SKM-1 treated with dmso at 0.1 percent for 144 hours (cell line): ENCODE measurements around the gene CD200R1.
"Not testable (repeated sequence)": the region's sequence is repeated elsewhere in the genome, so short reads cannot be mapped to it uniquely, and the experiment has no call there.

Source experiments
- DNase-seq: peaks from one replicate; lab custom pipeline; 2025; ENCODE audit not compliant: unreplicated experiment; lab: John Stamatoyannopoulos, UW

The CD200R1 gene

GRCh38 chr3:112976001-112976400 is 1.1 kb upstream of the CD200R1 start:
- DNase-seq, result no peak

- no peak for DNase-seq
Observed at GRCh38 chr3:112974178-112974517, 755 bp downstream of the CD200R1 start.

- DNase-seq, result no peak
Observed at GRCh38 chr3:112973325-112974177, 1.4 kb downstream of the CD200R1 start.

- no peak for DNase-seq
Observed at GRCh38 chr3:112972158-112972557, 2.7 kb downstream of the CD200R1 start.

- DNase-seq, result peak; percentile 71
Observed at GRCh38 chr3:112967828-112968227, 7.1 kb downstream of the CD200R1 start.

- no peak for DNase-seq
Observed at GRCh38 chr3:112967425-112967824, 7.5 kb downstream of the CD200R1 start.

- peak; percentile 50 for DNase-seq
Observed at GRCh38 chr3:112966633-112967032, 8.3 kb downstream of the CD200R1 start.

- peak; percentile 27 for DNase-seq
Observed at GRCh38 chr3:112965656-112966055, 9.2 kb downstream of the CD200R1 start.

GRCh38 chr3:112963683-112964082 is 11.2 kb downstream of the CD200R1 start:
- no peak for DNase-seq

GRCh38 chr3:112958811-112959560 is 15.9 kb downstream of the CD200R1 start:
- no peak for DNase-seq

GRCh38 chr3:112956351-112956750 is 18.6 kb downstream of the CD200R1 start:
- no peak for DNase-seq

- DNase-seq, result no peak
Observed at GRCh38 chr3:112948346-112948838, 26.5 kb downstream of the CD200R1 start.

- DNase-seq, result no peak
Observed at GRCh38 chr3:112931736-112932521, 43.0 kb downstream of the CD200R1 start.

- no peak for DNase-seq
Observed at GRCh38 chr3:112930771-112931170, 44.1 kb downstream of the CD200R1 start.

GRCh38 chr3:112925969-112926368 is 48.9 kb downstream of the CD200R1 start:
- no peak for DNase-seq

GRCh38 chr3:112925560-112925959 is 49.3 kb downstream of the CD200R1 start:
- no peak for DNase-seq

- DNase-seq, result not testable (repeated sequence)
Observed at GRCh38 chr3:112919541-112919940, 55.4 kb downstream of the CD200R1 start.

- DNase-seq, result no peak
Observed at GRCh38 chr3:112908252-112908651, 66.7 kb downstream of the CD200R1 start.

- DNase-seq, result no peak
Observed at GRCh38 chr3:112904786-112905185, 70.1 kb downstream of the CD200R1 start.

GRCh38 chr3:112900113-112900512 is 74.8 kb downstream of the CD200R1 start:
- DNase-seq, result no peak

GRCh38 chr3:112897791-112898190 is 77.1 kb downstream of the CD200R1 start:
- no peak for DNase-seq
